Type B pancreatic cell (in vitro differentiated cells): ENCODE measurements around the gene ANKRD11. TPM values are rescaled to one million over a fixed set of nuclear protein-coding genes. Genes with fewer than 3 reads are reported as not detected.

Experiments
- DNase-seq: peaks from one replicate; pipeline ENCODE4 v3.0.0; 2021; ENCODE audit warnings: mixed read lengths; ENCODE audit not compliant: unreplicated experiment; ENCODE audit errors: extremely low spot score
- H3K27ac Mint-ChIP-seq: 2 replicates; pipeline ENCODE4 v1.8.0; 2021; ENCODE audit warnings: mild to moderate bottlenecking, mixed read lengths
- H3K27me3 Mint-ChIP-seq: 2 replicates; pipeline ENCODE4 v1.8.0; 2021; ENCODE audit warnings: mixed read lengths
- H3K36me3 Mint-ChIP-seq: 2 replicates; pipeline ENCODE4 v1.8.0; 2021; ENCODE audit warnings: mixed read lengths
- H3K4me1 Mint-ChIP-seq: one replicate; pipeline ENCODE4 v1.8.0; 2021; ENCODE audit warnings: mixed read lengths; ENCODE audit not compliant: unreplicated experiment
- H3K4me3 Mint-ChIP-seq: 2 replicates; pipeline ENCODE4 v1.8.0; 2021; ENCODE audit warnings: mild to moderate bottlenecking, mixed read lengths
- H3K9me3 Mint-ChIP-seq: 2 replicates; pipeline ENCODE4 v1.8.0; 2021; ENCODE audit warnings: mixed read lengths
- total RNA-seq: library from RNA; stranded (reverse); gene quantifications from 2 replicates; pipeline ENCODE4 v1.2.1, GENCODE V29; 2021; ENCODE audit warnings: low replicate concordance
- TF ChIP-seq, protein P1 (sequence below): fragments of 200-600 bp; sonication (generic); conservative IDR thresholded peaks from 2 replicates; pipeline ENCODE4 v1.5.0; 2021; ENCODE audit warnings: antibody characterized with exemption, mild to moderate bottlenecking

The ANKRD11 gene
- total RNA-seq, 1 donor from 2014 or later, result 153 TPM

DNA sequence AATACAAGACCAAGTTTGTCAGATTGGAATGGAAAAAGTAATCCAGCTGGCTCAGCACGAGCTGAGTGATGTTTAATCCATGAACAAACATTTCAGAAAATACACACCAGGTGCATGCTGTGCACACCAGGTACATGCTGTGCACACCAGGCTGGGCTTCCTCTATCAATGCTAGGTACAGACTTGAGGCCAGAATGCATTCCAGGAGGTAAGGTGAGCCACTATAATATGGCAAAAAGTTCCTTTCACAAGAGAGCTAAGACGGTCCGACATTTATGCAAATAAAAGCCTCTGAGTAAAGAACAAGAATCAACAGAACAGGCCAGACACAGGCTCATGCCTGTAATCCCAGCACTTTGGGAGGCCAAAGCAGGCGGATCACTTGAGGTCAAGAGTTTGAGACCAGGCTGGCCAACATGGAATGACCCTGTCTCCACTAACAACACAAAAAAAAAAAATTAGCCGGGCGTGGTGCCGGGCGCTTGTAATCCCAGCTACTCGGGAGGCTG lies 144.7 kb downstream of the ANKRD11 start:
- H3K36me3 Mint-ChIP-seq, result peaks cover 14% of the 10 kb centered on the region
- no peaks in the 10 kb centered on the region for H3K9me3 Mint-ChIP-seq
- no peak for DNase-seq
- H3K4me1 Mint-ChIP-seq, result peaks cover 53% of the 10 kb centered on the region
- no peaks in the 10 kb centered on the region for H3K27me3 Mint-ChIP-seq
- peak overlapping the region; percentile 48 for H3K4me3 Mint-ChIP-seq
- peak overlapping the region; percentile 88 for H3K27ac Mint-ChIP-seq
- TF ChIP-seq, protein P1, sequence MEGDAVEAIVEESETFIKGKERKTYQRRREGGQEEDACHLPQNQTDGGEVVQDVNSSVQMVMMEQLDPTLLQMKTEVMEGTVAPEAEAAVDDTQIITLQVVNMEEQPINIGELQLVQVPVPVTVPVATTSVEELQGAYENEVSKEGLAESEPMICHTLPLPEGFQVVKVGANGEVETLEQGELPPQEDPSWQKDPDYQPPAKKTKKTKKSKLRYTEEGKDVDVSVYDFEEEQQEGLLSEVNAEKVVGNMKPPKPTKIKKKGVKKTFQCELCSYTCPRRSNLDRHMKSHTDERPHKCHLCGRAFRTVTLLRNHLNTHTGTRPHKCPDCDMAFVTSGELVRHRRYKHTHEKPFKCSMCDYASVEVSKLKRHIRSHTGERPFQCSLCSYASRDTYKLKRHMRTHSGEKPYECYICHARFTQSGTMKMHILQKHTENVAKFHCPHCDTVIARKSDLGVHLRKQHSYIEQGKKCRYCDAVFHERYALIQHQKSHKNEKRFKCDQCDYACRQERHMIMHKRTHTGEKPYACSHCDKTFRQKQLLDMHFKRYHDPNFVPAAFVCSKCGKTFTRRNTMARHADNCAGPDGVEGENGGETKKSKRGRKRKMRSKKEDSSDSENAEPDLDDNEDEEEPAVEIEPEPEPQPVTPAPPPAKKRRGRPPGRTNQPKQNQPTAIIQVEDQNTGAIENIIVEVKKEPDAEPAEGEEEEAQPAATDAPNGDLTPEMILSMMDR, result no peak

GRCh38 chr16:89344846-89345611 lies 145.3 kb downstream of the ANKRD11 start:
- peaks cover 51% of the 10 kb centered on the region for H3K4me1 Mint-ChIP-seq
- H3K4me3 Mint-ChIP-seq, result peak overlapping the region; percentile 48
- H3K27ac Mint-ChIP-seq, result peak overlapping the region; percentile 88
- H3K9me3 Mint-ChIP-seq, result no peaks in the 10 kb centered on the region
- peaks cover 10% of the 10 kb centered on the region for H3K36me3 Mint-ChIP-seq
- H3K27me3 Mint-ChIP-seq, result no peaks in the 10 kb centered on the region
- TF ChIP-seq, protein P1, result no peak
- no peak for DNase-seq

- Mint-ChIP-seq H3K4me1 (peaks cover 54% of the 10 kb centered on the region), H3K9me3 (no peaks in the 10 kb centered on the region), H3K27me3 (no peaks in the 10 kb centered on the region), H3K27ac (peak overlapping the region; percentile 88), H3K4me3 (peak overlapping the region; percentile 9), H3K36me3 (peaks cover 10% of the 10 kb centered on the region)
- TF ChIP-seq, protein P1, result no peak
- no peak for DNase-seq
Observed at GRCh38 chr16:89344458-89344834, 145.9 kb downstream of the ANKRD11 start.

GRCh38 chr16:89343501-89344457 lies 146.6 kb downstream of the ANKRD11 start:
- Mint-ChIP-seq H3K36me3 (peaks cover 12% of the 10 kb centered on the region), H3K4me1 (peaks cover 58% of the 10 kb centered on the region), H3K4me3 (peak overlapping the region; percentile 57), H3K9me3 (no peaks in the 10 kb centered on the region), H3K27me3 (no peaks in the 10 kb centered on the region), H3K27ac (peak overlapping the region; percentile 88)
- no peak for DNase-seq
- TF ChIP-seq, protein P1, result no peak
